Adrenal gland (tissue), 5 donors: ENCODE measurements around the gene SORCS3.

ENCODE experiments used
- POLR2A ChIP-seq, 2 donors: fragments of 450-650 bp; IDR thresholded peaks; one replicate each; pipeline ENCODE4 v1.6.1; 2017; ENCODE audit warnings: antibody characterized with exemption in 2 of 2, mild to moderate bottlenecking in 2 of 2, moderate library complexity in 1 of 2
- TF ChIP-seq, protein P1 (sequence below), 6 experiments: fragments of 450-650 bp in 4 of 6; fragments of 200-600 bp in 2 of 6; sonication (generic) in 1 of 6; IDR thresholded peaks; 1 replicate in 5 of 6; 2 replicates in 1 of 6; pipeline versions ENCODE4 v1.5.1 to v1.8.0; 2016 to 2021; ENCODE audit warnings: antibody characterized with exemption in 6 of 6, mild to moderate bottlenecking in 2 of 6, moderate library complexity in 1 of 6
- donor health status: DM: no; HTN: no; CAD: no.

DNA sequence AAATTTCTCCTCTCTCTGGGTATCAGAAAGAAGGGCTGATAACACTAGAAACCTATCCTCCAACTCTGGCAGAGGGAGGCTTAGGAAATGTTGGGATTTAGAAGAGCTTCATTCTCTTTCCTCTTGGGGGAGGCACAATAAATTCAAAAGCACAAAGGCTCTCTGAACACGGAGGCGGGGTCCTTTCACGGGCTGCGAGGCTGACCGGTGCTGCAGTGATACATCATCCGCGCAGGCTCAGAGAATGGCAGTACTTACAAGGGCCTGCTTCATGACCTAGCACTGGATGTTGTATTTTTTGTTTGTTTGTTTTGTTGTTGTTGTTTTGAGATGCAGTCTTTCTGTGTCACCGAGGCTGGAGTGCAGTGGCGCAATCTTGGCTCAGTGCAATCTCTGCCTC is 306.2 kb downstream of the SORCS3 start:
- TF ChIP-seq POLR2A (IDR thresholded peaks at IDR 0.05) = no peak
- TF ChIP-seq, protein P1, sequence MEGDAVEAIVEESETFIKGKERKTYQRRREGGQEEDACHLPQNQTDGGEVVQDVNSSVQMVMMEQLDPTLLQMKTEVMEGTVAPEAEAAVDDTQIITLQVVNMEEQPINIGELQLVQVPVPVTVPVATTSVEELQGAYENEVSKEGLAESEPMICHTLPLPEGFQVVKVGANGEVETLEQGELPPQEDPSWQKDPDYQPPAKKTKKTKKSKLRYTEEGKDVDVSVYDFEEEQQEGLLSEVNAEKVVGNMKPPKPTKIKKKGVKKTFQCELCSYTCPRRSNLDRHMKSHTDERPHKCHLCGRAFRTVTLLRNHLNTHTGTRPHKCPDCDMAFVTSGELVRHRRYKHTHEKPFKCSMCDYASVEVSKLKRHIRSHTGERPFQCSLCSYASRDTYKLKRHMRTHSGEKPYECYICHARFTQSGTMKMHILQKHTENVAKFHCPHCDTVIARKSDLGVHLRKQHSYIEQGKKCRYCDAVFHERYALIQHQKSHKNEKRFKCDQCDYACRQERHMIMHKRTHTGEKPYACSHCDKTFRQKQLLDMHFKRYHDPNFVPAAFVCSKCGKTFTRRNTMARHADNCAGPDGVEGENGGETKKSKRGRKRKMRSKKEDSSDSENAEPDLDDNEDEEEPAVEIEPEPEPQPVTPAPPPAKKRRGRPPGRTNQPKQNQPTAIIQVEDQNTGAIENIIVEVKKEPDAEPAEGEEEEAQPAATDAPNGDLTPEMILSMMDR (IDR thresholded peaks at IDR 0.05) = no peak
